KBM-7 (cell line): ENCODE data around the gene CASP9.

Experiments
- DNase-seq: peaks from one replicate; pipeline ENCODE4 v3.0.0-alpha.2; 2015
- in situ Hi-C: fragments of 300-500 bp; cut with MboI; formaldehyde crosslinking; loops from 2 replicates; pipeline ENCODE4 v1.14.3; 2020; ENCODE audit warnings: low sequenced_read_pairs, low pct_unique_long_range_greater_than_20kb, mixed read lengths

The CASP9 gene

GRCh38 chr1:15455522-15455921, 68.5 kb downstream of the CASP9 start:
- in situ Hi-C loops = no loop called here
- DNase-seq = no peak

- in situ Hi-C loops = no loop called here
- DNase-seq = no peak
Measured at GRCh38 chr1:15454256-15454655, 69.8 kb downstream of the CASP9 start.

GRCh38 chr1:15453734-15454133, 70.3 kb downstream of the CASP9 start:
- in situ Hi-C loops = no loop called here
- no peak for DNase-seq

- in situ Hi-C loops = no loop called here
- no peak for DNase-seq
Measured at GRCh38 chr1:15452866-15453571, 71.0 kb downstream of the CASP9 start.

- no peak for DNase-seq
- in situ Hi-C loops = no loop called here
Measured at GRCh38 chr1:15452216-15452615, 71.8 kb downstream of the CASP9 start.

- in situ Hi-C loops = no loop called here
- DNase-seq = no peak
Measured at GRCh38 chr1:15451014-15451722, 72.8 kb downstream of the CASP9 start.

GRCh38 chr1:15449567-15449966, 74.4 kb downstream of the CASP9 start:
- DNase-seq = no peak
- in situ Hi-C loops = no loop called here

GRCh38 chr1:15448877-15449462, 75.0 kb downstream of the CASP9 start:
- no peak for DNase-seq

GRCh38 chr1:15446212-15446611, 77.8 kb downstream of the CASP9 start:
- DNase-seq = no peak
- in situ Hi-C loops = no loop called here

More at GRCh38 chr1:15448877-15449462, 75.0 kb downstream of the CASP9 start:
- in situ Hi-C loops = no loop called here

- in situ Hi-C loops = no loop called here
Measured at GRCh38 chr1:15445390-15446122, 78.5 kb downstream of the CASP9 start.

GRCh38 chr1:15444468-15445389, 79.3 kb downstream of the CASP9 start:
- DNase-seq = no peak
- in situ Hi-C loops = no loop called here

More at GRCh38 chr1:15445390-15446122, 78.5 kb downstream of the CASP9 start:
- DNase-seq = peak; percentile 33

- DNase-seq = no peak
- in situ Hi-C loops = no loop called here
Measured at GRCh38 chr1:15443281-15443680, 80.7 kb downstream of the CASP9 start.

- no peak for DNase-seq
- in situ Hi-C loops = no loop called here
Measured at GRCh38 chr1:15442759-15443158, 81.3 kb downstream of the CASP9 start.

- in situ Hi-C loops = no loop called here
- no peak for DNase-seq
Measured at GRCh38 chr1:15442119-15442518, 81.9 kb downstream of the CASP9 start.
